HG03135 (cell line): ENCODE results near the gene FAM227B.

Experiments
- ATAC-seq: cut with Tn5 transposase; IDR thresholded peaks from one replicate; pipeline ENCODE4 v1.9.1; 2021; ENCODE audit warnings: mild to moderate bottlenecking, moderate library complexity; ENCODE audit not compliant: unreplicated experiment

The FAM227B gene

GRCh38 chr15:49303003-49303402, 317.6 kb downstream of the FAM227B start:
- ATAC-seq: no peak

- no peak for ATAC-seq
Observed at GRCh38 chr15:49301562-49301961, 319.1 kb downstream of the FAM227B start.

- ATAC-seq: no peak
Observed at GRCh38 chr15:49300856-49301255, 319.8 kb downstream of the FAM227B start.

- ATAC-seq: no peak
Observed at GRCh38 chr15:49297584-49297983, 323.0 kb downstream of the FAM227B start.

GRCh38 chr15:49296258-49296657, 324.4 kb downstream of the FAM227B start:
- ATAC-seq: no peak

- ATAC-seq: no peak
Observed at GRCh38 chr15:49293941-49294340, 326.7 kb downstream of the FAM227B start.

GRCh38 chr15:49290191-49290590, 330.4 kb downstream of the FAM227B start:
- ATAC-seq: no peak

GRCh38 chr15:49288391-49288790, 332.2 kb downstream of the FAM227B start:
- no peak for ATAC-seq

- no peak for ATAC-seq
Observed at GRCh38 chr15:49287481-49287880, 333.1 kb downstream of the FAM227B start.

GRCh38 chr15:49286649-49287404, 333.8 kb downstream of the FAM227B start:
- ATAC-seq: no peak

- ATAC-seq: no peak
Observed at GRCh38 chr15:49282366-49282765, 338.3 kb downstream of the FAM227B start.

GRCh38 chr15:49279521-49280456, 340.8 kb downstream of the FAM227B start:
- no peak for ATAC-seq

- no peak for ATAC-seq
Observed at GRCh38 chr15:49278751-49279150, 341.9 kb downstream of the FAM227B start.
